ENCODE results near the gene STIM2.

GRCh38 chr4:27040356-27040755, 179.7 kb downstream of the STIM2 start:
- no peak for TF ChIP-seq CTCF (IDR thresholded peaks at IDR 0.05)
- TF ChIP-seq POLR2A (IDR thresholded peaks at IDR 0.05) = no peak

Data from esophagus squamous epithelium (tissue), 4 donors.